NCI-H2107 (cell line): ENCODE data around the gene COLQ.
"Not testable (repeated sequence)": the region's sequence is repeated elsewhere in the genome, so short reads cannot be mapped to it uniquely, and the experiment has no call there.

Experiments
- DNase-seq: peaks from one replicate; lab custom pipeline; 2025; lab: John Stamatoyannopoulos, UW

COLQ gene

GRCh38 chr3:15426579-15427118, 94.9 kb downstream of the COLQ start:
- DNase-seq = no peak

DNA sequence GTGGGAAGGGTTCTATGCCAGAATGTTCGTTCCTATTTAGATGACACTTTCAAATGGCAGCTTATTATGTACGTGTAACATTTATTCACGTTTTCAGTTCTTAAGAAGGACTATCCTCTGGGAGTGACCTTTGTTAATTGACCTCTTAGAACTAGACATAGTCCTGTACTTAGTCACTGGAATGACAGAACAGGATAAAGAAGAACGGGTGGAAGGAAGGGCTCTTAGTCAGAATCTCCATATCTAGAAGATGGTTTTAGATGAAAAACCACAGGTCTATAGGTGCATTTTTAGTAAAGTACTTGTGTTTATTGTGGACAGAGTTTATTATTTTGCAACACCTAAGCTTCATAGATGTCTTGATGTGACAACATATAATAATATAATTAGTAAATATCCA, 100.6 kb downstream of the COLQ start:
- DNase-seq = no peak

DNA sequence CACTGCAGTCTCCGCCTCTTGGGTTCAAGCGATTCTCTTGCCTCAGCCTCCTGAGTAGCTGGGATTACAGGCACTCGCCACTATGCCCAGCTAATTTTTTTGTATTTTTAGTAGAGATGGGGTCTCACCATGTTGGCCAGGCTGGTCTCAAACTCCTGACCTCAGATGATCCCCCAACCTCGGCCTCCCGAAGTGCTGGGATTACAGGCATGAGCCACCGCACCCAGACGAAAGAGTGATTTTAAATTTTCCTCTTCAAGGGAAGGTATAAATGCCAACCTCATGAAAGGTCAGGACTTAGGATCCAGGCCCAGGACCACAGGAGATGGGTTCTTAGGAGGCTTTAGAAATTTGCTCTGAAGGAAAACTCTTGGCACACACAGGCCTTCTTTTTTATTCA, 110.5 kb downstream of the COLQ start:
- DNase-seq = not testable (repeated sequence)

- no peak for DNase-seq
Measured at GRCh38 chr3:15409774-15410173, 111.7 kb downstream of the COLQ start.

GRCh38 chr3:15409239-15409638, 112.3 kb downstream of the COLQ start:
- no peak for DNase-seq

- DNase-seq = no peak
Measured at GRCh38 chr3:15405448-15406050, 116.0 kb downstream of the COLQ start.

- DNase-seq = no peak
Measured at GRCh38 chr3:15404767-15405166, 116.7 kb downstream of the COLQ start.

- DNase-seq = no peak
Measured at GRCh38 chr3:15403965-15404364, 117.5 kb downstream of the COLQ start.

DNA sequence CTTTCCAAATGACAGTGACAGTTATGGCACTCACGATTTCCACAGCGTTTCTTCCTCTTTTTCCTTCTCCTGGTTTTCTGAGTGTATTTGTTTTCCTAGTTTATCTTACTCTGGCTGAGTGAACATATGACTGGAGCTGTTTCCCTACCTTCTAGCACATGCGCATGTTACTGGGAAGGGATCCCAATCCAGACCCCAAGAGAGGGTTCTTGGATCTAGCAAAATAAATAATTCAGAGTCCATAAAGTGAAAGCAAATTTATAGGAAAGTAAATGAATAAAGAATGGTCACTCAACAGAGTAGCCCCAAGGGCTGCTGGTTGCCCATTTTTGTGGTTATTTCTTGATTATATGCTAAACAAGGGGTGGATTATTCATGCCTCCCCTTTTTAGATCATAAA, 118.0 kb downstream of the COLQ start:
- DNase-seq = no peak

GRCh38 chr3:15401936-15402335, 119.6 kb downstream of the COLQ start:
- no peak for DNase-seq
